Stimulated activated CD8-positive, alpha-beta memory T cell treated with anti-CD3 and anti-CD28 coated beads, Interleukin-12 subunit alpha, Interleukin-12 subunit beta, amount 100 ng/mL, for 24 hours (primary cell): ENCODE results near the gene SETBP1.

Experiments used
- DNase-seq: peaks from one replicate; pipeline ENCODE4 v3.0.0-alpha.2; 2020; ENCODE audit errors: extremely low read depth

The SETBP1 gene

DNA sequence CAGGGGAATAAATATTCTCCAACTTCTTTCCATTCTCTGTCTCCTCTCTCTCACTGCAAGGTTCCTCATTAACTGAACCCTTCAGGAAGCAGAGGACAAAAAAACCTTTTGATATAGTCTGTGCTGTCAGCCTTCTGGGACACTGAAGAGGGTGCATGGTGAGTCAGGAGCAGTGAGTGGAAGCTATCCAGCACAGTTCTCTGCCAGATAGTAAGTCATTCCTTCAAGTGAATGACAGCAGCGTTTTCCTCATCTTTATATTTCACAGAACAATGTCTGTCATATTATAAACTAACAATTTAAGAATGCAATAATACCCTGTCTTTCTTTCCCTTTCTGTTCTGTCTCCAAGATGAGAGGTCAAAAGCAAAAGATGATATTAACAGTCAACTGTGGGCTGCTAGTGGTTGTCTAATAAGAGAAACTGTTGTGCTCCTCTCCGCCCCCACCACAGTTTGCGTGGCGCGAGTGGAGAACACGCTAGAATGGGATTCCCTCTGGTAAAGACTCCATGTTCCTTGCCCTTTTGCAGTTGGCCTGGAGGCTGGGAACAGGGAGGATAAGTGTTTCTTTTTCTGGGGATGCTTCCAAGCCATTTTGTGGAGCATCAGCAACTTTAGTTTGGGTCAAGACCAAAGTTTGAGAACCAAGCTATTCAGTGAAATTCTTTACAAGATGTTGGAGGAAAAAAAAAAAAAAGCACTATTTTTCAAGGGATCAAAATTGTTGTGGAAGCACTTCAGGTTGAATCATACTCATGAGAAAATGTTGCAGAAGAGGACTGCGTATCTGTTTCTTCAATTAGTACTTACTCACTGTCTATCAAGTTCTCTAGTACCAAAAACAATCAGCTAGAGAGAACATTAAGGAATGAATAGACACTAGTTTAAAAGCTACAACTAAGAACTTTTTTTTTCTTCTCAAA is 430.2 kb downstream of the SETBP1 start:
- DNase-seq = no peak

DNA sequence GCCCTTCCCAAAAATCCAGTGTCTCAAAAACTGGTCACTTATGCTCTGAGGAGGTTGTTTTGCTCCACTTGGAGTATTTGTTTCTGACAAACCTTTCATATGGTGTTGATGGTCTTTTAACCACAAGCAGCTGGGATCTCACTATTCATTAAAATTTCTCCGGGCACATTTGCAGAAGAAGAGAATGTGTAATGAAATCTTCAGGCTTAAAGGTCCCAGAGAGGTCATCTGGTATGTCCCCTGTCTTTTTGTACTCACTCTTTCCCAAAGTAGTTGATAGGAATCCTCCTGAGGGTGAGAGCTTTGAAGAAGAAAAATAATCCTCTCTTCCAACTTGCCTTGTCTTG is 430.8 kb downstream of the SETBP1 start:
- no peak for DNase-seq

DNA sequence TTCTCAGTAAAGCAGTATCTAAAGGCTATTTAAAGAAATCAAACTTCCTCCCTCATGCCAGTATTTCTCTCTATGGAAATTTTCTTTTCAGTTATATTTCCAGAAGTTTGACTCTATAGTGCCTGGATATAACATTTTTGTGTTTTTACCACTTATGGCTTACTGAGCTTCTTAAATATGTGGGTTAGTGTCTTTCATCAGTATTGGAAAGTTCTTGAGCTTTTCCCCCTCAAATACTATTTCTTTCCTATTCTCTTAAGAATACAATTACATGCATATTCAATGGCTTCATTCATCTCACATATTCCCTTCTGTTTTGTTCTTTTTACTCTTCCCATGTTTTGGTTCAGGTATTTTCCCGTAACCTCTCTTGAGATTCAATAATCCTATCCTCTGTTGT is 432.0 kb downstream of the SETBP1 start:
- no peak for DNase-seq

DNA sequence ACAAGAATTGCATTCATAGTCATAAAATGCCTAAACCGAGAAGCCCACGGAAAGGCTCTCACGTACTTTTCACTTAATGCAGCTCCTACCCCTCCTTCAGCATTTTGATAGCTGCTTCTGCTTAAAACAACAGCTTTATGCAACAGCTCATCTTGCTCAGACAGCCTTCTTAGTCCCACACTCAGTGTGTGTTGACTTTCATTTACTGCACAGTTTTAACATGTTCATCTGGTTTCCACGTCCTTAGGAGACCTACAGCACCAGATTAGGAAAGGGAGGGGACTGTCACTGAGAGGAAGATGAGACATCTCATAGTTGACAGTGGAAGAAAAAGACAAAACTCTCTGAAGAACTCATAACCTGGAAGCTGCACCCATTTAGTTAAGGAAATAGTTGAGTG is 435.4 kb downstream of the SETBP1 start:
- no peak for DNase-seq
